Amniotic epithelial cell (primary cell): Measurements from ENCODE around the gene FYCO1.
A peak's percentile ranks its signal among the peaks of the same experiment; 100 is the strongest.

Experiments
- DNase-seq: peaks from one replicate; pipeline ENCODE4 v3.0.0-alpha.2; 2010; ENCODE audit warnings: low read depth

Gene FYCO1

GRCh38 chr3:45942051-45942825, 53.4 kb downstream of the FYCO1 start:
- DNase-seq = peak; percentile 80

- DNase-seq = no peak
Observed at GRCh38 chr3:45940781-45941365, 54.8 kb downstream of the FYCO1 start.

GRCh38 chr3:45940004-45940780, 55.4 kb downstream of the FYCO1 start:
- DNase-seq = no peak

GRCh38 chr3:45939341-45939771, 56.3 kb downstream of the FYCO1 start:
- DNase-seq = no peak

- peak; percentile 89 for DNase-seq
Observed at GRCh38 chr3:45938864-45939263, 56.8 kb downstream of the FYCO1 start.

- DNase-seq = no peak
Observed at GRCh38 chr3:45938043-45938435, 57.6 kb downstream of the FYCO1 start.

GRCh38 chr3:45937206-45938042, 58.2 kb downstream of the FYCO1 start:
- DNase-seq = no peak

GRCh38 chr3:45936261-45936660, 59.4 kb downstream of the FYCO1 start:
- DNase-seq = no peak

- no peak for DNase-seq
Observed at GRCh38 chr3:45933591-45933990, 62.0 kb downstream of the FYCO1 start.

GRCh38 chr3:45932112-45932511, 63.5 kb downstream of the FYCO1 start:
- no peak for DNase-seq

GRCh38 chr3:45931496-45931895, 64.1 kb downstream of the FYCO1 start:
- DNase-seq = no peak

GRCh38 chr3:45929042-45929679, 66.5 kb downstream of the FYCO1 start:
- no peak for DNase-seq

GRCh38 chr3:45927881-45928280, 67.7 kb downstream of the FYCO1 start:
- DNase-seq = no peak

GRCh38 chr3:45923755-45924154, 71.9 kb downstream of the FYCO1 start:
- DNase-seq = no peak

GRCh38 chr3:45922950-45923590, 72.6 kb downstream of the FYCO1 start:
- no peak for DNase-seq

- DNase-seq = no peak
Observed at GRCh38 chr3:45922039-45922326, 73.6 kb downstream of the FYCO1 start.

- DNase-seq = no peak
Observed at GRCh38 chr3:45921158-45922038, 74.2 kb downstream of the FYCO1 start.

GRCh38 chr3:45917146-45917898, 78.3 kb downstream of the FYCO1 start:
- no peak for DNase-seq

GRCh38 chr3:45915518-45916231, 79.9 kb downstream of the FYCO1 start:
- DNase-seq = peak; percentile 97
